SU-DHL-6 (cell line): ENCODE measurements around the gene IST1.

Source experiments
- H2AFZ ChIP-seq: fragments of 200-600 bp; sonication (generic); 2 replicates; pipeline ENCODE4 v1.6.1; 2014; ENCODE audit warnings: low read depth, mild to moderate bottlenecking, moderate library complexity, mixed read lengths, antibody characterized with exemption, low read length; ENCODE audit not compliant: severe bottlenecking
- H3F3A ChIP-seq: fragments of 200-600 bp; shearing (Covaris generic); 2 replicates; pipeline ENCODE4 v1.6.0; 2016; ENCODE audit warnings: antibody characterized with exemption, mild to moderate bottlenecking; ENCODE audit not compliant: insufficient read depth
- H3K27ac ChIP-seq: fragments of 200-600 bp; sonication (generic); 2 replicates; pipeline ENCODE4 v1.5.1; 2016; ENCODE audit warnings: low read depth, mild to moderate bottlenecking, low read length, moderate library complexity, mixed read lengths
- H3K27me3 ChIP-seq: fragments of 200-600 bp; sonication (generic), shearing (Covaris generic); 2 replicates; pipeline ENCODE4 v1.6.0; 2014; ENCODE audit warnings: mild to moderate bottlenecking, low read length
- H3K36me3 ChIP-seq: fragments of 200-600 bp; sonication (generic); 2 replicates; pipeline ENCODE4 v1.6.1; 2014; ENCODE audit warnings: mild to moderate bottlenecking, low read length, mixed read lengths
- H3K4me2 ChIP-seq: fragments of 300-600, 200-600 bp; shearing (Covaris generic), sonication (generic); 2 replicates; pipeline ENCODE4 v1.6.0; 2014; ENCODE audit warnings: low read length, low read depth, mild to moderate bottlenecking; ENCODE audit not compliant: poor library complexity, severe bottlenecking
- H3K4me3 ChIP-seq: fragments of 200-600 bp; sonication (generic); 2 replicates; pipeline ENCODE4 v1.5.1; 2014; ENCODE audit warnings: antibody characterized with exemption, low read length, mild to moderate bottlenecking, mixed read lengths; ENCODE audit not compliant: insufficient read depth, poor library complexity, severe bottlenecking
- H3K79me2 ChIP-seq: fragments of 200-600 bp; sonication (generic); 2 replicates; pipeline ENCODE4 v1.6.1; 2014; ENCODE audit warnings: mild to moderate bottlenecking, low read length, moderate library complexity; ENCODE audit not compliant: insufficient read depth
- H3K9ac ChIP-seq: fragments of 200-600 bp; sonication (generic); 2 replicates; pipeline ENCODE4 v1.7.0; 2014; ENCODE audit warnings: mild to moderate bottlenecking, low read length
- H3K9me2 ChIP-seq: fragments of 200-600 bp; sonication (generic); replicated peaks from 2 replicates; pipeline ENCODE4 v1.6.1; 2014; ENCODE audit warnings: low read length; ENCODE audit not compliant: insufficient read depth
- H3K9me3 ChIP-seq: fragments of 200-600 bp; sonication (generic); 2 replicates; pipeline ENCODE4 v1.6.1; 2014; ENCODE audit warnings: low read length, mixed read lengths; ENCODE audit not compliant: insufficient read depth
- H4K20me1 ChIP-seq: fragments of 200-600 bp; sonication (generic); 2 replicates; pipeline ENCODE4 v1.6.1; 2014; ENCODE audit warnings: low read depth, mild to moderate bottlenecking, antibody characterized with exemption, low read length, moderate library complexity, mixed read lengths
- CTCF ChIP-seq: fragments of 200-600 bp; sonication (generic); IDR thresholded peaks from one replicate; pipeline ENCODE4 v1.5.1; 2017; ENCODE audit warnings: antibody characterized with exemption, mild to moderate bottlenecking, low read length, moderate library complexity; ENCODE audit not compliant: insufficient read depth, poor library complexity, severe bottlenecking
- EZH2phosphoT487 ChIP-seq: fragments of 200-600 bp; sonication (generic), shearing (Covaris generic); conservative IDR thresholded peaks from 2 replicates; pipeline ENCODE4 v1.6.1; 2018; ENCODE audit warnings: mild to moderate bottlenecking, antibody characterized with exemption, low read length, moderate library complexity, mixed read lengths

The IST1 gene

DNA sequence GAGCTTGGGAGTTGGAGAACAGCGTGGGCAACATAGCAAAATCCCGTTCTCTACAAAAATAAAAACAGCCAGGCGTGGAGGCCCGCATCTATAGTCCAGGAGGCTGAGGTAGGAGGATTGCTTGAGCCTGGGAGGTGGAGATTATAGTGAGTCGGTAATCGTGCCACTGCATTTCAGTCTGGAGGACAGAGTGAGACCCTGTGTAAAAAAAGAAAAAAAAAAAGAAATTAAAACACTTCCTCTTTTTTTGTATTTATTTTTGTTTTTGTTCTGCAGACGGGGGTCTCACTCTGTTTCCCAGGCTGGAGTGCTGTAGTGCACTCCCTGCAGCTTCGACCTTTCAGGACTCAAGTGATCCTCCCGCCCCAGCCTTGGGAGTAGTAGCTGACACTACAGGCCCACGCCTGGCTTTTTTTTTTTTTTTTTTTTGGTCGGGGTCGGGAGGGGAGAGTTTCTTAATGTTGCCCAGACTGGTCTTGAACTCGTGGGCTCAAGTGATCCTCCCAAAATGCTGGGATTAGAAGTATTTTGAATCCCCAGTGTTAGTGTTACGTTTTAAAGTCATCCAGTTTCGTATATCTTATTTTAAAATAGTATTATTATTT lies 1.5 kb downstream of the IST1 start:
- peaks cover 30% of the 10 kb centered on the region; the same call in 1 of the 2 replicates for H3F3A ChIP-seq
- H3K79me2 ChIP-seq = peaks cover 65% of the 10 kb centered on the region
- no peaks in the 10 kb centered on the region for H3K9me3 ChIP-seq
- TF ChIP-seq CTCF (no peak), EZH2phosphoT487 (no peak)
- peak overlapping the region; percentile 66 for H3K27ac ChIP-seq
- peak overlapping the region; percentile 100 for H3K4me2 ChIP-seq
- peak overlapping the region; percentile 68 for H3K4me3 ChIP-seq
- no peaks in the 10 kb centered on the region for H3K9me2 ChIP-seq
- peaks cover 33% of the 10 kb centered on the region for H4K20me1 ChIP-seq
- H3K36me3 ChIP-seq = 0 out of 2 replicates have a peak, but pooled peaks cover 2% of the 10 kb centered on the region
- peak overlapping the region; percentile 91 for H3K9ac ChIP-seq
- no peaks in the 10 kb centered on the region for H3K27me3 ChIP-seq
- H2AFZ ChIP-seq = no peak overlapping the region

- Histone ChIP-seq H3K79me2 (peaks cover 88% of the 10 kb centered on the region), H3K36me3 (peaks cover 2% of the 10 kb centered on the region; the same call in 1 of the 2 replicates), H3K4me2 (peak overlapping the region; percentile 32), H3K9me3 (no peaks in the 10 kb centered on the region), H3K4me3 (peak overlapping the region; percentile 7), H4K20me1 (peaks cover 56% of the 10 kb centered on the region), H3K9ac (no peak overlapping the region), H2AFZ (no peak overlapping the region), H3K27me3 (no peaks in the 10 kb centered on the region), H3K27ac (peak overlapping the region; percentile 3; the same call in 1 of the 2 replicates), H3K9me2 (no peaks in the 10 kb centered on the region), H3F3A (peaks cover 39% of the 10 kb centered on the region; the same call in 1 of the 2 replicates)
- TF ChIP-seq CTCF (no peak), EZH2phosphoT487 (no peak)
Observed at GRCh38 chr16:71899171-71899570, 3.8 kb downstream of the IST1 start.

- Histone ChIP-seq H4K20me1 (peaks cover 64% of the 10 kb centered on the region), H3K4me2 (peak overlapping the region; percentile 21), H3K36me3 (no peaks in the 10 kb centered on the region; the same call in 1 of the 2 replicates), H3K9me2 (no peaks in the 10 kb centered on the region), H3K9ac (no peak overlapping the region), H3K27ac (no peak overlapping the region), H3K9me3 (no peaks in the 10 kb centered on the region), H3K4me3 (no peak overlapping the region), H3F3A (peaks cover 33% of the 10 kb centered on the region; the same call in 1 of the 2 replicates), H3K79me2 (peaks cover 100% of the 10 kb centered on the region), H3K27me3 (no peaks in the 10 kb centered on the region), H2AFZ (no peak overlapping the region)
- no peak for TF ChIP-seq EZH2phosphoT487
- TF ChIP-seq CTCF = no peak
Observed at GRCh38 chr16:71902656-71903365, 7.5 kb downstream of the IST1 start.
